ENCODE results near the gene AP2S1. TPM values are rescaled to one million over a fixed set of nuclear protein-coding genes. Genes with fewer than 3 reads are reported as not detected.
"Not testable (repeated sequence)": the region's sequence is repeated elsewhere in the genome, so short reads cannot be mapped to it uniquely, and the experiment has no call there.

The AP2S1 gene
- total and polyA plus RNA-seq, 2 of the 8 experiments (the other 6 are each of a cell fraction or from before 2014, with no cell fraction given) = 195 to 211 TPM

DNA sequence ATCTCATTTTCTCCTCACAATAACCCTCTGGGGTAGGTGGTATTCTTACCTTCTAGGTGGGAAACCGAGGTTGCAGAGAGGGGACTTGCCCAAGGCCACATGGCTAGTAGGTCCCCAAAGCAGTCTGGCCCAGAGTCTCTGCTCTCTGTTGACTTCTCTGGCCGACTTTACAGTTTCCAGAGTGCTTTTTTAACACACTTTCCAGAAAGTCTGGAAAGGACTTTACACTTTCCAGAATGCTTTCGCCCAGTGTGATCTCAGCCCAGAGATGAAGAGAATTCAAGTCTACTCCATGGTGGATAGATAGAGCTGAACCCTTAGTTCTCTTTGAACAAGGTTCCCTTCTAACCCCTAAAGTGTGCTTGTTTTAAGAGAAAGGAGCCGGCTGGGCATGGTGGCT, 22.3 kb upstream of the AP2S1 start (continued):
- TF ChIP-seq NRF1 (IDR thresholded peaks at IDR 0.05; ENCODE audit: low read depth, low read length) = no peak

DNA sequence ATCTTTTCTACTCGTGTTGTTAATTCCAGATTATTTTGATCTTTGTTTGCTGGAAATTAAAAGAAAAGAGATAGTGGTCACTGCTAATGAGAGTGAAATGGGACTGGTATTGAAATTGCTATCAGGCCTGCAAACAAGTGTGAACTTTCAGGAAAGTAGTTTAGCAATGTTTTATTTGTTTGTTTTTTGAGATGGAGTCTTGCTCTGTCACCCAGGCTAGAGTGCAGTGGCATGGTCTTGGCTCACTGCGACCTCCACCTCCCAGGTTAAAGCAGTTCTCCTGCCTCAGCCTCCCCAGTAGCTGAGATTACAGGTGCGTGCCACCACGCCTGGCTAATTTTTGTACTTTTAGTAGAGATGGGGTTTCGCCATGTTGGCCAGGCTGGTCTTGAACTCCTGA, 20.5 kb upstream of the AP2S1 start:
- not testable (repeated sequence) for H4K91ac ChIP-seq (replicated peaks; ENCODE audit: insufficient read length, low read length); H2BK15ac ChIP-seq (ENCODE audit: low read length); H3K36me3 ChIP-seq (ENCODE audit: control insufficient read depth in 2 of 4, insufficient read depth in 4 of 4, low read length in 3 of 4); H2BK5ac ChIP-seq (ENCODE audit: low read depth, low read length); H3K23ac ChIP-seq (ENCODE audit: insufficient read length); H4K8ac ChIP-seq (ENCODE audit: extremely low read depth, insufficient read depth, low read length); H3K9me3 ChIP-seq (ENCODE audit: insufficient read depth in 2 of 2, low read depth in 1 of 2, low read length in 1 of 2); H3K9ac ChIP-seq (replicated peaks in 1 of 4; ENCODE audit: extremely low read depth in 1 of 4, low read depth in 3 of 4, low read length in 3 of 4); H2BK12ac ChIP-seq (ENCODE audit: low read depth, low read length); H3K79me1 ChIP-seq (ENCODE audit: low read depth, low read length); H2BK120ac ChIP-seq (replicated peaks; ENCODE audit: low read depth, low read length); DNase-seq (ENCODE audit: low read depth in 1 of 2, low spot score in 2 of 2); H3K27me3 ChIP-seq (replicated peaks in 1 of 4; ENCODE audit: control insufficient read depth in 3 of 4, extremely low read depth in 1 of 4, insufficient read depth in 3 of 4, low read length in 3 of 4); H3K27ac ChIP-seq (ENCODE audit: low read depth, low read length); H4K5ac ChIP-seq (ENCODE audit: insufficient read length, low read depth, low read length); H3K4me2 ChIP-seq (ENCODE audit: insufficient read depth in 1 of 2, low read depth in 2 of 2, low read length in 2 of 2); H3K18ac ChIP-seq (ENCODE audit: extremely low read depth, low read length); H2AFZ ChIP-seq (ENCODE audit: low read length); H3K14ac ChIP-seq (ENCODE audit: insufficient read length); H3K4me3 ChIP-seq (ENCODE audit: extremely low read depth in 1 of 4, insufficient read depth in 2 of 4, low read depth in 3 of 4, low read length in 4 of 4); H3K56ac ChIP-seq (replicated peaks; ENCODE audit: insufficient read length, low read depth, low read length); H2AK5ac ChIP-seq (ENCODE audit: low read depth, low read length); H3K4me1 ChIP-seq (replicated peaks in 1 of 4; ENCODE audit: control insufficient read depth in 3 of 4, insufficient read depth in 4 of 4, low read length in 3 of 4); H3K23me2 ChIP-seq (ENCODE audit: low read depth, low read length); FAIRE-seq; H2BK20ac ChIP-seq (ENCODE audit: low read length); H3K4ac ChIP-seq (replicated peaks; ENCODE audit: insufficient read length, low read depth, low read length)
- H4K20me1 ChIP-seq (replicated peaks in 1 of 2; ENCODE audit: control insufficient read depth in 1 of 2, insufficient read depth in 2 of 2, low read length in 2 of 2) = peaks cover 13% of the 10 kb centered on the region in 2 experiments
- ChIA-PET CTCF (ENCODE audit: partially characterized antibody) (interaction anchor here (0.6 kb wide), 1 partner anchor 11 kb away, joined by 4 read pairs; no protein-coding TSS in a partner anchor), POLR2A (ENCODE audit: partially characterized antibody) (interaction anchor here (3.3 to 12.0 kb wide), 2 partner anchors 10 to 19 kb away, joined by 9 to 102 read pairs; partner anchors contain the start of gene ARHGAP35)
- WGBS, 2 experiments (ENCODE audit: extremely low coverage in 1 of 2, insufficient coverage in 1 of 2, insufficient read length in 1 of 2, insufficient replicate concordance in 2 of 2, low coverage in 1 of 2, low lambda C conversion rate in 2 of 2, missing lambda C conversion rate in 1 of 2) = 94% methylated on average over 5 of the region's 5 CpGs; no CpG with 5 or more reads in 1 of the 2 experiments
- peaks cover 20 to 87% of the 10 kb centered on the region in 2 experiments for H3K79me2 ChIP-seq (ENCODE audit: control insufficient read depth in 1 of 2, insufficient read depth in 2 of 2, low read length in 2 of 2)

Data from H1 (cell line).